HFFc6 (cell line): Measurements from ENCODE around the gene APBA3. TPM values are rescaled to one million over a fixed set of nuclear protein-coding genes. Genes with fewer than 3 reads are reported as not detected.

Experiments
- DNase-seq: peaks from one replicate; pipeline ENCODE4 v3.0.0-alpha.2; 2018
- H3K27ac Mint-ChIP-seq: 2 replicates; pipeline ENCODE4 v1.8.0; 2020; ENCODE audit warnings: mild to moderate bottlenecking, mixed read lengths
- H3K27me3 Mint-ChIP-seq: 2 replicates; pipeline ENCODE4 v1.8.0; 2021; ENCODE audit warnings: mild to moderate bottlenecking, moderate library complexity, mixed read lengths; ENCODE audit not compliant: insufficient read depth
- H3K36me3 Mint-ChIP-seq: 2 replicates; pipeline ENCODE4 v1.8.0; 2021; ENCODE audit warnings: low read depth, mixed read lengths
- H3K4me1 Mint-ChIP-seq: 2 replicates; pipeline ENCODE4 v1.8.0; 2020; ENCODE audit warnings: low read depth, mixed read lengths
- H3K4me3 Mint-ChIP-seq: 2 replicates; pipeline ENCODE4 v1.8.0; 2020; ENCODE audit warnings: mild to moderate bottlenecking, moderate library complexity, mixed read lengths
- H3K9me3 Mint-ChIP-seq: 2 replicates; pipeline ENCODE4 v1.8.0; 2020; ENCODE audit warnings: mild to moderate bottlenecking, mixed read lengths
- CTCF ChIP-seq: fragments of 200-600 bp; sonication (generic); IDR thresholded peaks from 2 replicates; pipeline ENCODE4 v1.5.0; 2021; ENCODE audit warnings: antibody characterized with exemption, mild to moderate bottlenecking
- total RNA-seq, 6 experiments: library from RNA; stranded (reverse); fragmentation: NEBNext Ultra II Directional; extraction: Animal tissue kit (Norgen Biotek cat#: 25700); gene quantifications; 2 replicates in 1 of 6; 3 replicates in 5 of 6; pipeline ENCODE4 v1.2.3, GENCODE V29; 2021

Gene APBA3
- total RNA-seq, 6 experiments from 2014 or later: 9.1 to 13.8 (median 10.4) TPM

- peaks cover 26% of the 10 kb centered on the region for H3K27me3 Mint-ChIP-seq
- peaks cover 21% of the 10 kb centered on the region for H3K9me3 Mint-ChIP-seq
- no peak for DNase-seq
- peaks cover 6% of the 10 kb centered on the region; the same call in 1 of the 2 replicates for H3K36me3 Mint-ChIP-seq
- no peaks in the 10 kb centered on the region for H3K4me1 Mint-ChIP-seq
- H3K4me3 Mint-ChIP-seq: no peak overlapping the region
- H3K27ac Mint-ChIP-seq: no peak overlapping the region
- TF ChIP-seq CTCF: no peak
Observed at GRCh38 chr19:3793799-3794198, 32.3 kb upstream of the APBA3 start.

GRCh38 chr19:3792114-3792513 is 30.6 kb upstream of the APBA3 start:
- Mint-ChIP-seq H3K27me3 (peaks cover 24% of the 10 kb centered on the region), H3K4me1 (no peaks in the 10 kb centered on the region), H3K4me3 (no peak overlapping the region), H3K36me3 (peaks cover 6% of the 10 kb centered on the region; the same call in 1 of the 2 replicates), H3K27ac (no peak overlapping the region), H3K9me3 (peaks cover 21% of the 10 kb centered on the region)
- TF ChIP-seq CTCF: no peak
- no peak for DNase-seq

- H3K27me3 Mint-ChIP-seq: peaks cover 20% of the 10 kb centered on the region
- no peak for DNase-seq
- no peaks in the 10 kb centered on the region for H3K4me1 Mint-ChIP-seq
- H3K9me3 Mint-ChIP-seq: peaks cover 13% of the 10 kb centered on the region
- H3K27ac Mint-ChIP-seq: no peak overlapping the region
- H3K4me3 Mint-ChIP-seq: no peak overlapping the region
- H3K36me3 Mint-ChIP-seq: no peaks in the 10 kb centered on the region
- no peak for TF ChIP-seq CTCF
Observed at GRCh38 chr19:3790941-3791340, 29.4 kb upstream of the APBA3 start.

- Mint-ChIP-seq H3K27me3 (peaks cover 20% of the 10 kb centered on the region), H3K9me3 (peaks cover 13% of the 10 kb centered on the region), H3K27ac (no peak overlapping the region), H3K4me3 (no peak overlapping the region), H3K4me1 (no peaks in the 10 kb centered on the region), H3K36me3 (no peaks in the 10 kb centered on the region)
- DNase-seq: no peak
- TF ChIP-seq CTCF: no peak
Observed at GRCh38 chr19:3790209-3790734, 28.8 kb upstream of the APBA3 start.

GRCh38 chr19:3788996-3789778 is 27.7 kb upstream of the APBA3 start:
- DNase-seq: no peak
- no peak overlapping the region for H3K27ac Mint-ChIP-seq
- H3K36me3 Mint-ChIP-seq: no peaks in the 10 kb centered on the region
- no peak overlapping the region for H3K4me3 Mint-ChIP-seq
- peaks cover 24% of the 10 kb centered on the region for H3K27me3 Mint-ChIP-seq
- peaks cover 13% of the 10 kb centered on the region for H3K9me3 Mint-ChIP-seq
- TF ChIP-seq CTCF: no peak
- no peaks in the 10 kb centered on the region for H3K4me1 Mint-ChIP-seq
